NCI-H2196 (cell line): ENCODE measurements around the gene DLEU7.

Experiments
- DNase-seq: peaks from one replicate; lab custom pipeline; 2025; ENCODE audit not compliant: unreplicated experiment; lab: John Stamatoyannopoulos, UW

Gene DLEU7

GRCh38 chr13:50844084-50844875 lies 788 bp upstream of the DLEU7 start:
- DNase-seq, result no peak

- no peak for DNase-seq
Measured at GRCh38 chr13:50842990-50843256, 569 bp downstream of the DLEU7 start.

GRCh38 chr13:50842251-50842989 lies 1.1 kb downstream of the DLEU7 start:
- DNase-seq, result no peak

DNA sequence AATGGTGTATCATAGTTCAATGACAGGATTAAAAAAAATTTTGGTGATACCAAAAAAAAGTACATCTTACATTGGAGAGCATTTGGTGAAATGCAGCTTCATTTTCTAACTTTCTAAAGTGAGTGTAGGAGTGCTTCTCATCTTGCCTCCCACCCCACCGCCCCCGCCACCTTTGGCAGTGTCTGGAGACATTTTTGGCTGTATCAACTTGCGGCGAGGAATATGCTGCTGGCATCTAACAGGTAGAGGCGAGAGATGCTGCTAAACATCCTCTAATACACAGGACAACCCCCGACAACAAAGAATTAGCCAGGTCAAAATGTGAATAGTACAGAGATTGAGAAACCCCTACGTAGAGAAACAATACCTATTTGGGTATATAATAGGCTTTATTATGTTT lies 1.7 kb downstream of the DLEU7 start:
- no peak for DNase-seq

DNA sequence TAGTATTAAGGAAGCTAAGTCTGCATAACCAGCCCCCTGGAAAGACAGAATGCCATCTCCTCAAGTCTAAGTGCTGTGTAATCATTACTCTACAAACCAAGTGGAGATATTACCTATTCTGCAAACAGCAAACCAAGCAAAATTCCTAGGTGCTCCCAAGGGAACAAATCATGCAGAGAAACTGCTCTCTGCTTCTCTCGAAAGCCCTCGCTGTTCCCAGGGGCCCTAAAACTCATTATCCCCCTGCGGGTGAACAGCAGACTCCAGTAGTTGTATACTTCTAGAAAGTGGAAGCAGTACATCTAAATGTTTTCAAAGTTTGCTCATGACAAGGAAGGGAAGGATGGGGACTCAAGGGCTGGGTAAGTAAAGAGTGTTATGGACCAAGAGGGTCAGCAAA lies 3.2 kb downstream of the DLEU7 start:
- DNase-seq, result no peak

- DNase-seq, result no peak
Measured at GRCh38 chr13:50839828-50840227, 3.7 kb downstream of the DLEU7 start.

DNA sequence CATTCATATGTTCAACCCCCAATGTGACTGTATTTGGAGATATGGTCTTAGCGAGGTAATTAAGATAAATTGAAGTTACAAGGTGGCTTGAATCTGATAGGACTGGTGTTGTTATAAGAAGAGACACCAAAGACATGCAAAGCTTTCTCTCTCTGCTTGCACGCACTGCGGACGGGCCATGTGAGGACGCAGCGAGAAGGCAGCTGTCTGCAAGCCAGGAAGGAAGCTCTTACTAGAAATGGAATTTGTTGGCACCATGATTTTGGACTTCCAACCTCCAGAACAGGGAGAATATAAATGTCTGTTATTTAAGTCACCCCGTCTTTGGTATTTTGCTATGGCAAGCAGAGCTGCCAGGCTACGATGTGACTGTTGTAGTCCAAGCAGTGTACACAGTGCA lies 4.8 kb downstream of the DLEU7 start:
- no peak for DNase-seq

DNA sequence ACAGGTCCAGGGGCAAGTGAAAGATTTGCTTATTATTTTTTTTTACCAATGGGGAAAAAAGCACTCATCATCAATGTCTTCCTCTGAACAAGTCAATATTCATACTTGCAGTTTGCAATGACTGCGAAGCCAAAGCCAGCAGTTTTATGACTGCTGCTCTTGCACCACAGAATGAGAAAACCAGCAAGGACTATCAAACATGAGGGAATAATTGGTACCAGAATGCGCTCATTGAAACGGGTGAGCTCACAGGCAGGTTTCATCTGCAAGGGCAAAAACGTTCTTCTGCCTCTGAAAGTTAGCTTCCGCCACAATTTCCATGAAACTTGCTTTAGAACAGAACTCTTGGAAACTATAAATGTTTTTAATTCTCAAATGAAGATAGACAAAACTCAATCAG lies 5.5 kb downstream of the DLEU7 start:
- no peak for DNase-seq

DNA sequence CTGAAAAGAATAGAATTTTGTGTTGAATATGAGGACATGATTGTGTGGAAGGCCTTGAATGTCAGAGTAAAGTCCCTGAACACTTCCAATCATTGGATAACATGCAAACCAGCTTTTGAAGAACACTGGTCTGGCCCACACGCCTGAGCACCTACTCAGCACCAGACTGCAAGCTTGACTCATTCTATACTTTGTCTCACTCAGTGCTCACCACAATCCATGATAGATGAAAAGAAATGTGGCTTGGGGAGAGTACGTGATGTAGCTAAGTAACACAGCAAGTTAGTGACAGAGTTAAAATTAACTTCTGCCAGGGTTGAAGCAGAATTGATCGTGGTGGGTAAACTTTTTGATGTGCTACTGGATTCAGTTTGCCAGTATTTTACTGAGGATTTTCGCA lies 12.0 kb downstream of the DLEU7 start:
- DNase-seq, result no peak

GRCh38 chr13:50829896-50830295 lies 13.6 kb downstream of the DLEU7 start:
- no peak for DNase-seq

- no peak for DNase-seq
Measured at GRCh38 chr13:50829226-50829625, 14.3 kb downstream of the DLEU7 start.

DNA sequence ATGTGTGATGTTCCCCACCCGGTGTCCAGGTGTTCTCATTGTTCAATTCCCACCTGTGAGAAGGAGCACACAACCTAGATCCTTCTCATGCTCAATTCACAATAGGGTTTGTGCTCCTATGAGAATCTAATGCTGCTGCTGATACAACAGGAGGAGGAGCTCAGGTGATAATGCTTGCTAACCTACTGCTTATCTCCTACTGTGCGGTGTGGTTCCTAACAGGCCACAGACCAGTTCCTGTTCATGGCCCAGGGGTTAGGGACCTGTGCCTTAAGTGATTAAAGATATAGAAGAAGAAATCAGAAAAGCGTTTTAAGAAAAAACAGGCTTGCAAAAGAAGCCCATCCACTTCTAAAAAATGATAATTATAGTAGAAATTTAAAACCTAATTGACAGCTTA lies 17.5 kb downstream of the DLEU7 start:
- DNase-seq, result no peak

GRCh38 chr13:50812242-50812641 lies 31.2 kb downstream of the DLEU7 start:
- no peak for DNase-seq

DNA sequence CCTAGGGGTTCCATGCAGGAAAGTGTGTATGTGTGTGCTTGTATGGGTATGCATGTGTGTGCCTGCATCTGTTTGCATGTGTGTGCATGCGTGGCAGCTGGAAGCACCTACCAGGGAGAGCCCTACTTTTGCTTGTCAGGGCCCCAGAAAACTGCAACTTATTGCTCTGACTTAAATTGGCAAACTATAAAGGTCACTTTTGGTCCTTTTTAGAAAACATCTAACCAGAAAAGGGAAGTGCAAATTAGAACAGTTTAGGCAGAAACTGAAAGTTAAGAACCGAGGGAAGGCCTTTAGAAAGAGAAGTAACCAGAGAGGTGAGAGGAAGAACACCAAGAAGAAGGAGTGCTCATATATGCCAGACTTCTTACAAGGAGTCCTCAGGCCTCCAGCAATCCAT lies 32.5 kb downstream of the DLEU7 start:
- no peak for DNase-seq

- no peak for DNase-seq
Measured at GRCh38 chr13:50810468-50810867, 33.0 kb downstream of the DLEU7 start.

DNA sequence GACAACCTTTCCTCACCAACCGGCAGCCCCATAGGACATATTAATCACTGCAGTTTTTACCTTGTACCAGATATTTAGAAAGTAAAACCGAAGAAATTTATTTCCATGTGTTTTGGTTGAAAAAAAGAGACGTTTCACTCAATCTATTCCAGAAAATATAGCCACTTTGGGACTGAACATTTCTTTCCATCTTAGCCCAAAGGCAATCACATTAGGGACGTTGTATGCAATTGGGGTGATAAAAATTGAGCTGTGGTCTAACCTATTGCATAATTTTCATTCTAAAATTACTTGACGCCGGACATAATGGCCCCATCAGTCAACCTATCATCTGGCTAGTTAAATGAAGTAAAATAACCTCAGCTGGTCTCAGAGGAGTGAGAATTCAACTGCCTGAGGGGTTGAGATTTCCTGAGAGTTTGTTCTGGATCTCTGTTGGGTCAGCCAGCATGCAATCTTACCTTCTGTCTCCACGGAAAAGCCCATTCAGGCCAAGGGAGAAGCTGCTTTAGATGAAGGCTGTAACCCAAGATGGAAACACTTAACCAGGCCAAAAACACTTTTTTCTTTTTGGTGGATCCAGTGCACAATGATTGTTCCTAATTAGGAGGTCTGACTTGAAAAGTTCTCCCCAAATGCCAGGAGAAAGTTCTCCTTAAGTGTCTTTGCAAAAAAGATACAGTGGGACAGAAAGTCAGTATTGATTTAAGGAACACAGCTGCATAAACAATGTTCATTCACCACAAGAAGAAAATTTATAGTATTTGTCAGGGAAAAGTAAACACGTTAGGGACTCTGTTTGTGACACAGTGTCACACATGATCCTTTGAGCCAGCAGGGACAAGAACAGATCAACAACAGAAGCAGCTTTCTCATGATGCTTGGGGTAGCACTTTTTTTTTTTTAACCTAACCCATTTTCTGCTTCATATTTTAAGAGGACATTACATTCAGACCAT lies 34.1 kb downstream of the DLEU7 start:
- DNase-seq, result no peak

DNA sequence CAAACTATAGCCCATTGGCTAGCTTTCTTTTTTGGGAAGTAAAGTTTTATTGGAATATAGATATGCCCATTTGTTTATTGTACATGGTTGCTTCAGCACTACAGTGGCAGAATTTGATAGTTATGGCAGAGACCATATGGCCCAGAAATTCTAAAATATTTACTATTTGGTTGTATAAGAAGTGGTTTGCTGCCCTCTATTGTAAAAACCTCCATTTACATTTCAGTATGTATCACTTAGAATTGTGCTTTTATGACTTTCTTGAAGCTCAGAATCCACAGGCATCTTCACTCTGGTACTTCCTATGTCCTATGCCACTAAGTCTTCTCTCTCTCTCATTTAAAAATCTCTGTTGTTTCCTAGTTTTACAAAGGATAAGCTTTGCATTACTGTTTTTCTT lies 37.7 kb downstream of the DLEU7 start:
- DNase-seq, result no peak

GRCh38 chr13:50801087-50801931 lies 42.2 kb downstream of the DLEU7 start:
- peak; percentile 30 for DNase-seq

- DNase-seq, result no peak
Measured at GRCh38 chr13:50800091-50800739, 43.3 kb downstream of the DLEU7 start.

- no peak for DNase-seq
Measured at GRCh38 chr13:50798923-50799322, 44.6 kb downstream of the DLEU7 start.
